ENCODE data around the gene PGAM2.

DNA sequence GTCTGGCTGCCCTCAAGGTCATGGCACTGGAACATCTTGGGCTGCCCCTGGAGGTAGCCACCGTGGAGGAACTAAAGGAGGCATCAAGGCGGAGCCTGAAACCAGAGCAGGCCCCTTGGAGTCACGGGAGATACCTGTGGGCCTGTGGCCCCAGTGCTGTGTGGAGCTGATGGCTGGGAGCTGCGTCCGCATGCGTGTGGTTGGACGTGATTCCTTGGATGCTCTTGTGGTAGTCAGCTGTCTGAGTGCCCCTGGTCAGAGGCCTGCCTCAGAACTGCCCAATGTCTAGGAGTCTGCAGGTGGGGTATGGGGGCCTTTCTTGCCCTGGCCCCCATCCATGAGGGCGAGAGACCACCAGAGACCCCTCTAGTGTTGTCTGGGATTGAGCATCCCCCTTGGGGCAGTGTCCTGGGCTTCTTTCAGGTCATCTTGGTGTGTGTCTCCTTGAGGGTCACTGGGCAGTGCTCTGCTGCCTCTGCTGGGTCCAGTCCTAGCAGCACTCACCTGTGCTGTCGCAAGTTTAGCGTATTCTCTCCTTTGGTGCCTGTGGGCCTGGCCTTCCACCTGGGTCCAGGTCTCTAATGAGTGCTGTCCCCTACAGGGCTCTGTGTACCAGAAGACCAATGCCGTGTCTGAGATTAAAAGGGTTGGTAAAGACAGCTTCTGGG is 8.1 kb downstream of the PGAM2 start:
- TF ChIP-seq, protein P1, sequence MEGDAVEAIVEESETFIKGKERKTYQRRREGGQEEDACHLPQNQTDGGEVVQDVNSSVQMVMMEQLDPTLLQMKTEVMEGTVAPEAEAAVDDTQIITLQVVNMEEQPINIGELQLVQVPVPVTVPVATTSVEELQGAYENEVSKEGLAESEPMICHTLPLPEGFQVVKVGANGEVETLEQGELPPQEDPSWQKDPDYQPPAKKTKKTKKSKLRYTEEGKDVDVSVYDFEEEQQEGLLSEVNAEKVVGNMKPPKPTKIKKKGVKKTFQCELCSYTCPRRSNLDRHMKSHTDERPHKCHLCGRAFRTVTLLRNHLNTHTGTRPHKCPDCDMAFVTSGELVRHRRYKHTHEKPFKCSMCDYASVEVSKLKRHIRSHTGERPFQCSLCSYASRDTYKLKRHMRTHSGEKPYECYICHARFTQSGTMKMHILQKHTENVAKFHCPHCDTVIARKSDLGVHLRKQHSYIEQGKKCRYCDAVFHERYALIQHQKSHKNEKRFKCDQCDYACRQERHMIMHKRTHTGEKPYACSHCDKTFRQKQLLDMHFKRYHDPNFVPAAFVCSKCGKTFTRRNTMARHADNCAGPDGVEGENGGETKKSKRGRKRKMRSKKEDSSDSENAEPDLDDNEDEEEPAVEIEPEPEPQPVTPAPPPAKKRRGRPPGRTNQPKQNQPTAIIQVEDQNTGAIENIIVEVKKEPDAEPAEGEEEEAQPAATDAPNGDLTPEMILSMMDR (tag by site-specific recombination; IDR thresholded peaks at IDR 0.05) = no peak
- TF ChIP-seq ZNF274 (IDR thresholded peaks at IDR 0.05; ENCODE audit: low read length) (no peak), ZNF274 (tag by site-specific recombination; IDR thresholded peaks at IDR 0.05; ENCODE audit: borderline replicate concordance) (no peak), ZNF596 (tag by site-specific recombination; IDR thresholded peaks at IDR 0.05) (no peak), ZNF133 (tag by site-specific recombination; IDR thresholded peaks at IDR 0.05) (no peak), ZNF670 (tag by site-specific recombination; IDR thresholded peaks at IDR 0.05; ENCODE audit: low read depth) (no peak), ZNF610 (tag by site-specific recombination; IDR thresholded peaks at IDR 0.05; ENCODE audit: borderline replicate concordance) (no peak), ZNF24 (tag by site-specific recombination; IDR thresholded peaks at IDR 0.05) (no peak), KLF9 (tag by site-specific recombination; IDR thresholded peaks at IDR 0.05; ENCODE audit: low read depth) (no peak), TCF7L2 (IDR thresholded peaks at IDR 0.05; ENCODE audit: borderline replicate concordance, low read depth, low read length) (no peak)
- TF ChIP-seq, protein P2, sequence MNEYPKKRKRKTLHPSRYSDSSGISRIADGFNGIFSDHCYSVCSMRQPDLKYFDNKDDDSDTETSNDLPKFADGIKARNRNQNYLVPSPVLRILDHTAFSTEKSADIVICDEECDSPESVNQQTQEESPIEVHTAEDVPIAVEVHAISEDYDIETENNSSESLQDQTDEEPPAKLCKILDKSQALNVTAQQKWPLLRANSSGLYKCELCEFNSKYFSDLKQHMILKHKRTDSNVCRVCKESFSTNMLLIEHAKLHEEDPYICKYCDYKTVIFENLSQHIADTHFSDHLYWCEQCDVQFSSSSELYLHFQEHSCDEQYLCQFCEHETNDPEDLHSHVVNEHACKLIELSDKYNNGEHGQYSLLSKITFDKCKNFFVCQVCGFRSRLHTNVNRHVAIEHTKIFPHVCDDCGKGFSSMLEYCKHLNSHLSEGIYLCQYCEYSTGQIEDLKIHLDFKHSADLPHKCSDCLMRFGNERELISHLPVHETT (tag by site-specific recombination; IDR thresholded peaks at IDR 0.05) = no peak
- TF ChIP-seq, protein P3, sequence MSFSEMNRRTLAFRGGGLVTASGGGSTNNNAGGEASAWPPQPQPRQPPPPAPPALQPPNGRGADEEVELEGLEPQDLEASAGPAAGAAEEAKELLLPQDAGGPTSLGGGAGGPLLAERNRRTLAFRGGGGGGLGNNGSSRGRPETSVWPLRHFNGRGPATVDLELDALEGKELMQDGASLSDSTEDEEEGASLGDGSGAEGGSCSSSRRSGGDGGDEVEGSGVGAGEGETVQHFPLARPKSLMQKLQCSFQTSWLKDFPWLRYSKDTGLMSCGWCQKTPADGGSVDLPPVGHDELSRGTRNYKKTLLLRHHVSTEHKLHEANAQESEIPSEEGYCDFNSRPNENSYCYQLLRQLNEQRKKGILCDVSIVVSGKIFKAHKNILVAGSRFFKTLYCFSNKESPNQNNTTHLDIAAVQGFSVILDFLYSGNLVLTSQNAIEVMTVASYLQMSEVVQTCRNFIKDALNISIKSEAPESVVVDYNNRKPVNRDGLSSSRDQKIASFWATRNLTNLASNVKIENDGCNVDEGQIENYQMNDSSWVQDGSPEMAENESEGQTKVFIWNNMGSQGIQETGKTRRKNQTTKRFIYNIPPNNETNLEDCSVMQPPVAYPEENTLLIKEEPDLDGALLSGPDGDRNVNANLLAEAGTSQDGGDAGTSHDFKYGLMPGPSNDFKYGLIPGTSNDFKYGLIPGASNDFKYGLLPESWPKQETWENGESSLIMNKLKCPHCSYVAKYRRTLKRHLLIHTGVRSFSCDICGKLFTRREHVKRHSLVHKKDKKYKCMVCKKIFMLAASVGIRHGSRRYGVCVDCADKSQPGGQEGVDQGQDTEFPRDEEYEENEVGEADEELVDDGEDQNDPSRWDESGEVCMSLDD (tag by site-specific recombination; IDR thresholded peaks at IDR 0.05) = no peak
- TF ChIP-seq, protein P4, sequence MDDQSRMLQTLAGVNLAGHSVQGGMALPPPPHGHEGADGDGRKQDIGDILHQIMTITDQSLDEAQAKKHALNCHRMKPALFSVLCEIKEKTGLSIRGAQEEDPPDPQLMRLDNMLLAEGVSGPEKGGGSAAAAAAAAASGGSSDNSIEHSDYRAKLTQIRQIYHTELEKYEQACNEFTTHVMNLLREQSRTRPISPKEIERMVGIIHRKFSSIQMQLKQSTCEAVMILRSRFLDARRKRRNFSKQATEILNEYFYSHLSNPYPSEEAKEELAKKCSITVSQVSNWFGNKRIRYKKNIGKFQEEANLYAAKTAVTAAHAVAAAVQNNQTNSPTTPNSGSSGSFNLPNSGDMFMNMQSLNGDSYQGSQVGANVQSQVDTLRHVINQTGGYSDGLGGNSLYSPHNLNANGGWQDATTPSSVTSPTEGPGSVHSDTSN (CRISPR knock-in tag; IDR thresholded peaks at IDR 0.05) = no peak
